GM18505 (cell line): ENCODE results near the gene DDIAS.

ENCODE experiments used
- ATAC-seq: cut with Tn5 transposase; IDR thresholded peaks from one replicate; pipeline ENCODE4 v1.9.1; 2021; ENCODE audit not compliant: unreplicated experiment
- POLR2A ChIP-seq: IDR thresholded peaks from 4 replicates; pipeline ENCODE4 v1.6.1; 2011; ENCODE audit warnings: borderline replicate concordance; ENCODE audit not compliant: insufficient read depth, insufficient read length; ENCODE audit errors: extremely low read depth

Gene DDIAS

DNA sequence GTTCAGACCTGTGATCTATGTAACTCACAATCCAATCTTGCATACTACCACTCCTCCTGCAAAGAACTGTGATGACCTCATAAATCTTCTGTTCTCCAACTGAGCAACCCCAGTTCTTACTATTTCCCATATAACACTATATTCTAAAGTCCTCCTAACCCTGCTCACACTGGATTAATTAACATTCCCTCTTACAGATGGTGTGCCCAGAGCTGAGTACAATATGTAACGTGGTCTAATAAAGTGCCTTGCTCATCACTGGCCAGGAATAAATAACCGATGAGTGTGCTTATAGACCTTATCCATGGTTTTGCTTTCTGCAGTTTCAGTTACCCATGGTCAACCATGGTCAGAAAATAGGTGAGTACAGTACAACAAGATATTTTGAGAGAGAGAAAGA lies 29.9 kb upstream of the DDIAS start:
- TF ChIP-seq POLR2A = no peak
- ATAC-seq = no peak

DNA sequence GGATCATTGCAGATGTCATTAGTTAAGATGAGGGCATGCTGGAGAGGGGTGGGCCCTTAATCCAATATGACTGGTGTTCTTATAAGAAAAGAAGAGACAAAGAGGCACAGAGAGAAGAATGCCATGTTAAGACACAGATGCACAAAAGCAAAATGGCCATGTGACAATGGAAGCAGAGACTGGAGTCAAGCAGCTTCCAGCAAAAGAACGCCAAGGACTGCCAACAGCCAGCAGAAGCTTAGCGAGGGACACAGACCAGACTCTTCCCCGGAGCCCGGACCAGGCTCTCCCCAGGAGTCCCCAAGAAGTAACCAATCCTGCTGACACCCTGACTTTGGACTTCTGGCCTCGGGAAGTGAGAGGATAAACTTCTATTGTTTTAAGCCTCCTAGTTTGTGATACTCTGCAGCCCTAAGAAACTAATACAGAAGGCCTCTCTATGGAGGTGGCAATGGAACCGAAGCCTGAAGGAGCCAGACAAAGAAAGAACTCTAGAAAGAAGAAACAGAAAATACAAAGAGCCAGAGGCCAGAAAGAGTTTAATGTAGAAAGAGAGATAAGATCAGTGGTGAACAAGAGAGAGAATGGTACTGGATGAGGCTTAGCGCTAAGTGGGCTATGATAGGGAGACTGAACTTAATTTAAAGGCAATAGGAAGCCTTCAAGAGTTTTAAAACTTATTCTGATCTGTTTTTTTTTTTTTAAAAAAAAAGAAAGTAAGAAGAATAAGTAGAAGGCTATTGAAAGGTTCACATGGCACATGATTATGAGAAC lies 29.0 kb upstream of the DDIAS start:
- no peak for TF ChIP-seq POLR2A
- no peak for ATAC-seq

DNA sequence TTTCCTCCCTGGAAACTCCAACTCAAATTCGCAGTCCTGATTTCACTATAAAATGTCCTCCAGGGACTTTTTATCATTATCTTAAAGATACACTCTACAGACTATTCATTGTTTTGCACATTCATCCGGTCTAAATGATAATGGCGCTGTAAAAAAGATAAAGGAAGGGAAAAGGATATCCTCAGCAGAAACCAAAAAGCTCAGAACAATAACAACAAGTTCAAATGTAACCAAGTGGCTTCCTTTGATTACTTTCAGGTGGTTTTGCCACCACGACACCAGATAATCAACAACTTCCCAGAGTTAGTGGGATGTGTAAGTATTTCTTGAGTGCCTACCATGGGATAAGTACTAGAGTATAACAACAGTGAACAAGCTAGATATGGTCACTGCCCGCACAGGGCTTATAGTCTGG lies 27.6 kb upstream of the DDIAS start:
- ATAC-seq = no peak
- TF ChIP-seq POLR2A = no peak

DNA sequence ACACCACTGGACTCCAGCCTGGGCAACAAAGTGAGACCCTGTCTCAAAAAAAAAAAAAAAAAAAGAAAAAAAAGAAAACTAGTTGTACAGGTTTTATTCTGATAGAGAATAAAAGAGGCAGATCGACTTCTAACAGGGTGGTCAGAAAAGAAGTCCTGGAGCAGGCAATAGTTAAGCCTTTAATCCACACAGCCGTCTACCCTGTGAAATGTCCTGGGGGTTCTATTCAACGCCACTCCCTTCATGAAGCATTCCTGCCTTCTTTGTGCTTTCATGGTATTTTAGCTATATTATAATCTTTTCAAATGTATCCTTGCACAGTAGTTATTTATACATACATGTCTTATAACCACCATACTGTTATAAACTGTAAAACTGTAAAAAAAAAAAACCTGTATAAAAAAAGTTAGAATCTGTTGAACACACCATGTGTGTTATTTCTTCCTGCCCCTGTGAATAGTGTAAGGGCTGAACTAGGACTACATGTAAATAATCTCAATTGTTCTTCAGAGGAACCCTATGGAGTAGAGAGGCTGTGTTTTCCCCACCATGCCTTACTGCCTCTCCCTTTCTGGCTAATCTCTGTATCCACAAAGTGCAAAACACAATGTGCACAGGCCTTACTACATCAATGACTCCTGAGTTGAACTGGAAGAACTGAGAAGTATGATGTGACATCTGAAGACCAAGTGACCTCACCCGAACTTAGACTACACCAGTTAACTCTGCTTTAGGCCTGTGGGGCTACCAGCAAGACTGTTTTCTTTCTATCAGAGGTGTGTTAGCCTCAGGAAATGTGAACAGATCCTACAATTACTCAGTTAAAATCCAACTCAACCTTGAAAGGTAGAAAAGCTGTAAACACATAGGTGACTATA lies 26.7 kb upstream of the DDIAS start:
- no peak for ATAC-seq
- no peak for TF ChIP-seq POLR2A

DNA sequence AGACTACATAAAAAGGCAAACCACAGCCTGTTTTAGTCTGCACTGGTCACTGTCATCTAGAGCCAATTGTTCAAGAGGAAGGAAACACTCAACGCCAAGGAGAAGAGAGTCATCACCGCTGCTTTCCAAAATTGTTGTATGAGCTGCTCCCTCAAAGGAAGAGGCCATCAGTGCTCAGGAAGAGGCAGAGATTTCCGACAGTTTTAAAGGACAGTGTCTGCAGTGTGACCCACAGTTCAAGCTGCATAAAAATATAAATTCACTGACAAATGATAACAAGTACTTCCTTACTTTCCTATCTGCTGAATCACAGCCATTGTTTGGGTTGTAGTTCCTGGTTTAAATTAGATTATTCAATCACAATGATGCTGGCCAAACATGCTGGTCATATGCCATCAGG lies 17.7 kb upstream of the DDIAS start:
- no peak for TF ChIP-seq POLR2A
- no peak for ATAC-seq

DNA sequence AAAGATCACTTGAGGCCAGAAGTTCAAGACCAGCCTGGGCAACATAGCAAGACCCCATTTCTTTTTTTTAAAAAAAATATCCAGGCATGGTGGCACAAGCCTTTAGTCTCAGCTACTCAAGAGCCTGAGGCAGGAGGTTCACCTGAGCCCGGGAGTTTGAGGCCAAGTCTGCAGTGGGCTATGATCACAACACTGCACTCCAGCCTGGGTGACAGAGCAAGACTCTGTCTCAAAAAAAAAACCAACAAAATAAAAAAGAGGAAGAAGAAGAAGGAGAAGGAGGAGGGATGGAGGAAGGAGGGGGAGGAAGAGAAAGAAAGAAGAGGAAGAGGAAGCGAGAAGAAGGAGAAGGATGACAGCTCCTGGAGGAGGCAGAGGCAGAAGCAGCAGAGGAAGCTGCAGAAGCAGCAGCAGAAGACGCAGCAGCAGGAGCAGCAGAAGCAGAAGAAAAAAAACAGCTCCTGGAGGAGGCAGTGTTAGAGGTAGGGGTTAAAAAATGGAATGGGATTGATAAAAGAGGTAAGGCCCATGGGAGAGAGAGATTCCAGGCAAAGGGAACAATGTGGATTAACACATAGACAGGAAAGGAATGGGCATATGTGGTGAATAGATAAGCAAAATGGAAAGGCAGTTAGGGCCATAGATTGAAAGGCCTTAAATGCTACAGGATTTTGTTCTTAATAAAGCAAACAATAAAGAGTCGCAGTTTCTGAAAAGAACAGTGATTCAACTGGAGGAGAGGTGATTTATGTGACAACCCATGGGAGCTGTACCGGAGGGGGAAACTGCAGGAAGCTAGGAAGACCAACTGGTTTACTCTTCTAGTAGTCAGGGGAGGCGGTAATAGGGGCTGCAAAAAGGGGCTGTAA lies 12.2 kb upstream of the DDIAS start:
- no peak for ATAC-seq
- TF ChIP-seq POLR2A = no peak

DNA sequence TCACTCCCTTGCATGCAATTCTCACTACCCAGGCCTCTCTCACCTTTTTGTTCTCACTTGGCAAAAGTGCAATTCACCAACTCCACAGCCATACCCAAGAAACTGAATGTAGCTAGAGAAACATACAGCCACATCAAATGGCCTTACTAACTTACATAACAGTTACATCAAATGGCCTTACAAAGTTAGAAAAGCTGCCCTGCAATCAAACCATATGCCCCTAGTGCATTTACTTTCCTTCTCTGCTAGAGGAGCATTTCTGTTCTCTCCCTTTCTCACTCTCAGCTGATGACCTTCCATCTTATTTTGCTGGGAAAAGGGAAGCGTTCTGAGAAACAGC lies 11.6 kb upstream of the DDIAS start:
- no peak for ATAC-seq
- no peak for TF ChIP-seq POLR2A

DNA sequence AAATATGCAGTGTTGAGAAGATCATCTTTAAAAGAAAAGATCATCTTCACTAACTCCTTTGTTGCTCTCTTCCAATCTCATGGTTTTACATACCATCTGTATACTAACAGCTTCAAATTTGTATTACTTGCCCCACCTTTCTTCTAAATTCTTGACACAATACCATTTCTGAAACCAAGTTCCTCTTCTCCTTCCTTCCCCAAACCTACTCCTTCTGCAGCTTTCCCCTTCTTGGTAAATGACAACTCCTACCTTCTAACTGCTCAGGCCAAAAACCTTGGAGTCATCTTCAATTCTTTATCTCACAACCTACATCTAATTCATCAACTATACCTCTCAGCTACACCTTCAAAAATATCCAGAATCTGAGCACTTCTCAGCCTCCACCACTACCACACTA lies 10.6 kb upstream of the DDIAS start:
- no peak for ATAC-seq
- TF ChIP-seq POLR2A = no peak

DNA sequence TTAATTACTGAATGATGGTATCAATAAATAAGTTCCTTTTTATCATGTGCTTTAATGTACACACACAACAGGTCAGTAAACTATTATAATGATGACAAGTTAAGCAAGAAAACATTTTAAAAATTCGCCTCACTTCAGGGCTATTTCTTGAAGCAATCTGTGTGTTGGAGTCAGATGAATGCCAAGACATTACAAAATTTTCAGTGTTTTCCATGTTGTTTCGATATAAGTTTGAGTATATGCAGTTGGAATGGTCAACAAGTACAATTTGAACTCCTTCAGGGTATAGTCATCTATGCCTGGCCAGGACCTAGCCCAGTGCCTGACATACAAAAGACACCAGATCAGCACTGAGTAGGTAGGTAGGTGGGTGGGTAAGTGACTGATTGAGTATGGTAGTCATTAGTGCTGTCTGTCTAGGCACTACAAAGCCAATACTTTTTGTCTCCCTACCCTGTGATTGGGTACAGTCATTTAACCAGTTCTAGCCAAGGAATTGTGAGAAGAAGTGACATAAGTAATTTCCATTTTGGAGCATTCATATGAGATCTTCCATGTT lies 8.8 kb upstream of the DDIAS start:
- no peak for TF ChIP-seq POLR2A
- ATAC-seq = no peak

DNA sequence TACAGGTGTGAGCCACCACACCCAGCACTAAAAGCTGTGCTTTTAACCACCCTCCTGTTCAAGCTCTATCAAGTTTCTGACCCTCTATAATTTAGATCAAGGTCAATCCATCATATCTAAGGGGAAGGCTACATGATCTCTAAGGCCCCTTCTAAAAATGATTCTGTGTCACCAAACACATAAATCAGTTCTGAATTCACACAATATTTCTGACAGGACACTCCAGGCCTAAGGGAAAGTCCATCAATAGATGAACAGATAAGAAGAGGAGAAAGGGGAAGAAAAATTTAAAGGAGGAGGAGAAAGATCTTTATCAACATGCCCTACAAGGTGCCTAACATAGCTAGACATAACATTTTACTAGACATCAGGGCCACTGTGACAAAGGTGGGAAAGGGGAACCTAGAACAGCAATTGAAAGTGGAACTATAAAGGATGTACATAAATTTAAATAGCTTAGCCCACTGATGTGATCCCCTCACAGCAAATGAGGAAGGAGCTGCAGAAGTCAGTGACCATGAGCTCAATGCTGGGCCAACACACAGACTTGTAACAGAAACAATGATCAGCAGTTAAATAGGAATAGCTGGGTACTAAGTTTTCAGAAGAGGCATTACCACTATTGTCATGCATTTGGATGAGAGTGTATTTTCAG lies 6.0 kb upstream of the DDIAS start:
- peak; percentile 32 for ATAC-seq
- no peak for TF ChIP-seq POLR2A

DNA sequence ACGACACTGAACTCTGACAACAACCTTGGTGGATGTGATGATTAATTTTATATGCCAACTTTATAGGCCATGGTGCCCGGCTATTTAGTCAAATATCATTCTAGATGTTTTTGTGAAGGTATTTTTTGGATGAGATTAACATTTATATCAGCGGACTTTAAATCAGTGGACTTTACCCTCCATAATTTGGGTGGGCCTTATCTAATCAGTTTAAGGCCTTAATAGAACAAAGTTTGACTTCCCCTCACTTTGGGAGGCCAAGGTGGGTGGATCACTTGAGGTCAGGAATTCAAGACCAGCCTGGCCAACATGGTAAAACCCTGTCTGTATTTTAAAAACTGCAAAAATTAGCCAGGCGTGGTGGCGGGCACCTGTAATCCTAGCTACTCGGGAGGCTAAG lies 5.4 kb upstream of the DDIAS start:
- no peak for ATAC-seq
- TF ChIP-seq POLR2A = no peak

DNA sequence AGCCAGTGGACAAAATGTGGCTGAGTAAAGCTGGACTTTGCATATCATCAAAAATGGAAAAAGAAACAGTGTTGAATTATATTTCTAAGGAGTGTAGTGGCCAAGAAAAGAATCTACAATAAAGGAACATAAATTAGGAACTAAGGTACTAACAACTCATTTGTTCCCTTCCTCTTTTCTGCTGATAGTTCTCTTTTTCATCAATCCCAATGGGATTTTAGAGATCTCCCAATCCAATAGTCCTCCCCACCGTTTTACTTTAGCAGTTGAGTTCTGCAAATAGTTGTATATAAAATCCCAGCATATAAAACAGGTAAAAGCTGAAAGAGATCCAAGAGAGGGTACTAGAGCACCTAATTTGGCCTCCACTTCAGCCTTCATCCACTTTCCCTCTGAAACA lies 3.3 kb upstream of the DDIAS start:
- ATAC-seq = no peak
- TF ChIP-seq POLR2A = no peak

DNA sequence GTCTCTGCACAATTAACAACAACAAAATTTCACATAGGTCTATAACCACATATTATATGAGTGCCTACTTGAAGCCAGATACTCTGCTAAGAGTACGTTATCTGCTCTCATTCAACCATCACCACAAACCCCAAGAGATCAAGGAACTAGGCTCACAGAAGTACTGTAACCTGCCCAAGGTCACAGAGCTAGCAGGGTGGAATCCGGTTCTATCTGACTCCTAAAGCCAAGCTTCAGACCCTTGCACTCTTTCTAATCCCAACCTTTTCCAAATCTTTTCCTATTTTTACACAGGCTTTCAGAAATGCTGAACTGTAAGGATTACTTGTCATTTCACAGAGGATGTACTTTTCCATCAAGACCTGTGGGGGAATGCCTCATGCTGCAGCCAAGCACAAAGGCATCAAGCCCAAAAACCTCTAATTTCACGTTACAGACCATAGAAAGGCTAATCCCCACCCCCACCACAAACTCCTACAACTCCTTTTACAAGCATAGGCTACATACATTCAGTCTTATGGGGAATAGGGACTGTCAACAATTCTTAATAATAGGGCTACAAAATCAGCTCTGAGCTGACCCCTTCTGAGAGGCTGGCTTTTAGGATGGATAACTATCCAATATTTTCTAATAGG lies 2.2 kb upstream of the DDIAS start:
- TF ChIP-seq POLR2A = no peak
- no peak for ATAC-seq

DNA sequence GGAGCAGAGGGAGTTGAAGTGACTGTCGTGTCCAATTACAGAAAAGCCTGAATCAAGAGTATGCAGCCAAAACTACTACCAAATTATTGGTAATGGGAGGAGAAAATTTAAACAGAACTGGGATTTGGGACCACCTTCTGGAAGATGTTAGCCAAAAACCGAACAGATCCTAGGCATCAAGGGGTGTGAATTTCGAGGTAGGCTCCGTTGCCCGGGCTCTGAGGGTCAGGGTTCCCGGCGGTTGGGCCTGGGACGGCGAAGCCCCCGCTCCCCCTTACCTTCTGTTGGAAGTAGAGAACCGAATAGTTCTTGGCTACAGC lies 1.6 kb upstream of the DDIAS start:
- no peak for TF ChIP-seq POLR2A
- peak; percentile 4 for ATAC-seq
